LNCaP clone FGC (cell line): ENCODE results near the gene MYCBP2.
"Not testable (repeated sequence)": the region's sequence is repeated elsewhere in the genome, so short reads cannot be mapped to it uniquely, and the experiment has no call there.

Experiments used
- DNase-seq: peaks from one replicate; pipeline ENCODE4 v3.0.0-alpha.2; 2011; ENCODE audit warnings: low read depth
- H3K4me3 ChIP-seq: 2 replicates; pipeline ENCODE4 v1.5.1; 2011; ENCODE audit warnings: mild to moderate bottlenecking, low read depth, low read length, control low read depth
- CTCF ChIP-seq: IDR thresholded peaks from 2 replicates; pipeline ENCODE4 v1.5.1; 2012; ENCODE audit warnings: mild to moderate bottlenecking; ENCODE audit not compliant: control insufficient read depth, insufficient read depth; ENCODE audit errors: extremely low read depth

Gene MYCBP2

DNA sequence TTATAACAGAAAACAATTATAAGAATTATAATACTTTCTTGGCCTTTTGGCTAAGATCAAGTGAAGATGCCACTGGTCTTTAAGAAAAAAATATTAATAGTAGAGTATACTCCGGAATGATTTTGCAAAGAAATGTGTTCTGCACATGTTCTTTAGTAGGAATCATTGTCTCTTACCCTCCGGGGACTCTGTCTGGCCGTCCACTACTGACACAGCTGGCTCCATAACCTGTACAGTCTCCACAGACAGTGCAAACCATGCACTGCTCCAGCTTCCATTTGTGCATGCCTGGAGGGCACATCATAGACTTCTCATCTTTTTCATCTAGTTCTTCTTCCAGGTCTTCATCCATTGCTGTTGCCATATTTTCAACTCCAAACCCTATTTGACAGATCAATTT, 75.9 kb downstream of the MYCBP2 start:
- no peak overlapping the region for H3K4me3 ChIP-seq
- no peak for DNase-seq
- no peak for TF ChIP-seq CTCF

DNA sequence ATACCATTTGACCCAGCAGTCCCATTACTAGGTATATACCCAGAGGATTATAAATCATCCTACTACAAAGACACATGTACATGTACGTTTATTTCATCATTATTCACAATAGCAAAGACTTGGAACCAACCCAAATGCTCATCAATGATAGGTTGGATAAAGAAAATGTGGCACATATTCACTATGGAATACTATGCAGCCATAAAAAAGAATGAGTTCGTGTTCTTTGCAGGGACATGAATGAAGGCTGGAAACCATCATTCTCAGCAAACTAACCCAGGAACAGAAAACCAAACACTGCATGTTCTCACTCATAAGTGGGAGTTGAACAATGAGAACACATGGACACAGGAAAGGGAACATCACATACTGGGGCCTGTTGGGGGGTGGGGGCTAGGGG, 81.7 kb downstream of the MYCBP2 start:
- not testable (repeated sequence) for DNase-seq, H3K4me3 ChIP-seq

DNA sequence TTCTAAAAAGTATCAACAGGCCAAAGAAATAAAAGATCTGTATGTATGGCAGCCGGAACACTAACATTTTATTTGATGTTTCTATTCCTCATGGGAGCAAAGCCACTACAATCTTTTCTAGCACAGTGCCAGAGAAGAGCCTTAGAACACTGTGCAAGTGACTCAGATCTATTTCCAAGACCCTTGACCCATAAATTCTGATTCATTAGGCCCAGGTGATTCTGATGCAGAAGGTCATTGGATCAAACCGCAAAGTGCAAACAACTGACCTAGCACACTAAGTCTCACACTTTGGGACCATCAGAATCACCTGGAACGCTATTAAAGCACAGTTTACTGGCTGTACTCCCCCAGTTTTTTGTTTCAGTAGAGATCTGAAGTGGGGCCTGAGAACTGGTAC, 87.6 kb downstream of the MYCBP2 start:
- no peak for DNase-seq
- no peak overlapping the region for H3K4me3 ChIP-seq
- TF ChIP-seq CTCF: no peak

GRCh38 chr13:77235456-77236022, 91.4 kb downstream of the MYCBP2 start:
- no peak for DNase-seq
- no peak for TF ChIP-seq CTCF
- no peak overlapping the region for H3K4me3 ChIP-seq

DNA sequence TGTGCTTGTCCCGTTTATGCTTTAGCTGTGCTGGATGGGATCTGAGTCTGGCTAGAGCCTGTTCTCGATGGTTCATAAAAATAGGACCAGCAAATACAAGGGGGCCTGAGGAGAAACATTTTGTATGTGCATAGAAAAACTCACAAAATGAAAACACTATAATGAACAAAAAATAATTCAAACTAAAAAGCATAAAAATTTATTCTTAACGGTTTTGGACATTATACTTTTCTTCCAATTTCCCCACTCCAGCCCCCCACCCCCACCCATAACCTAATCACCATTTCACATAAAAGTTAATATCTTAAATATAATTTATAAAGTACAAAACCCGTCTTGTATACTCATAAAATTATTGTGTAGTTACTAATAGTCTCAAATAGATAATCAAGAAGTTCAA, 93.7 kb downstream of the MYCBP2 start:
- no peak overlapping the region for H3K4me3 ChIP-seq
- no peak for TF ChIP-seq CTCF
- DNase-seq: no peak

DNA sequence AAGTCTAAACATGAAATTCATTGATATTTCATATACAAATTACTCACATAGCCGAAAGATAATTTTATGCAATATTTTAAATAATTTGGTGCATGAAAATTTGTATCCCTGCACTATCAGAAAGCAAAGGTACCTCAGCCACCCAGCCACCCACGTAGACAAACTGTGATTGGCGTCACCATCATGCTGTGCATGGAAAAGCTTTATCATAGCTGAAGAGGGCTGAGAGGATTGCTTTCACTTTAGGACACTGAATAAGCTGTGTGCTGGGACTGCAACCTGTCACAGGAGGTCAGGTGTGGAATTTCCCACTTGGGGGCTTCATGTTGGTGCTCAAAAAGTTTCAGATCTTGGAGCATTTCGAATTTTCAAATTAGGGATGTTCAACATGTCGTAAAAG, 96.3 kb downstream of the MYCBP2 start:
- no peak for TF ChIP-seq CTCF
- H3K4me3 ChIP-seq: no peak overlapping the region
- DNase-seq: no peak

GRCh38 chr13:77225946-77226345, 100.9 kb downstream of the MYCBP2 start:
- no peak for TF ChIP-seq CTCF
- DNase-seq: no peak
- H3K4me3 ChIP-seq: no peak overlapping the region
